Measurements from ENCODE around the gene MYPOP. TPM values are rescaled to one million over a fixed set of nuclear protein-coding genes. Genes with fewer than 3 reads are reported as not detected.

MYPOP gene
- 0.09 and 2.5 TPM in 2 replicates for total RNA-seq (2014; rRNA removed; shearing (Covaris generic))

- no peak for DNase-seq (ENCODE audit: low read depth)
Observed at GRCh38 chr19:45901912-45902650, at the start of gene MYPOP. Gene MYPOP, minus strand, starts transcription at chr19:45902613. Its CDS starts 840 bp downstream, at chr19:45901773.

- peak; percentile 79 for DNase-seq (ENCODE audit: low read depth)
Observed at GRCh38 chr19:45947926-45948325, 45.5 kb upstream of the MYPOP start.

- no peak for DNase-seq (ENCODE audit: low read depth)
Observed at GRCh38 chr19:45940515-45940805, 38.0 kb upstream of the MYPOP start.

GRCh38 chr19:45939792-45940514, 37.5 kb upstream of the MYPOP start:
- no peak for DNase-seq (ENCODE audit: low read depth)

- no peak for DNase-seq (ENCODE audit: low read depth)
Observed at GRCh38 chr19:45938733-45939319, 36.4 kb upstream of the MYPOP start.

GRCh38 chr19:45935267-45935666, 32.9 kb upstream of the MYPOP start:
- peak; percentile 19 for DNase-seq (ENCODE audit: low read depth)

- no peak for DNase-seq (ENCODE audit: low read depth)
Observed at GRCh38 chr19:45934551-45935230, 32.3 kb upstream of the MYPOP start.

- DNase-seq (ENCODE audit: low read depth): no peak
Observed at GRCh38 chr19:45933759-45934158, 31.3 kb upstream of the MYPOP start.

- DNase-seq (ENCODE audit: low read depth): no peak
Observed at GRCh38 chr19:45931055-45931454, 28.6 kb upstream of the MYPOP start.

- DNase-seq (ENCODE audit: low read depth): no peak
Observed at GRCh38 chr19:45929247-45929646, 26.8 kb upstream of the MYPOP start.

- peak; percentile 95 for DNase-seq (ENCODE audit: low read depth)
Observed at GRCh38 chr19:45927565-45928261, 25.3 kb upstream of the MYPOP start.

GRCh38 chr19:45924891-45925447, 22.6 kb upstream of the MYPOP start:
- no peak for DNase-seq (ENCODE audit: low read depth)

- DNase-seq (ENCODE audit: low read depth): no peak
Observed at GRCh38 chr19:45922281-45922680, 19.9 kb upstream of the MYPOP start.

- no peak for DNase-seq (ENCODE audit: low read depth)
Observed at GRCh38 chr19:45920458-45920857, 18.0 kb upstream of the MYPOP start.

- no peak for DNase-seq (ENCODE audit: low read depth)
Observed at GRCh38 chr19:45919678-45920077, 17.3 kb upstream of the MYPOP start.

- no peak for DNase-seq (ENCODE audit: low read depth)
Observed at GRCh38 chr19:45918721-45919120, 16.3 kb upstream of the MYPOP start.

GRCh38 chr19:45917421-45918091, 15.1 kb upstream of the MYPOP start:
- no peak for DNase-seq (ENCODE audit: low read depth)

- DNase-seq (ENCODE audit: low read depth): peak; percentile 65
Observed at GRCh38 chr19:45913874-45914830, 11.7 kb upstream of the MYPOP start, which contains the start of gene NANOS2. Gene NANOS2, minus strand, starts transcription at chr19:45914778. Its CDS starts 85 bp downstream, at chr19:45914693.

GRCh38 chr19:45911291-45911690, 8.9 kb upstream of the MYPOP start:
- no peak for DNase-seq (ENCODE audit: low read depth)

GRCh38 chr19:45908956-45909355, 6.5 kb upstream of the MYPOP start:
- DNase-seq (ENCODE audit: low read depth): peak; percentile 64
